K562 (cell line): Measurements from ENCODE around the gene SDE2. TPM values are rescaled to one million over a fixed set of nuclear protein-coding genes. Genes with fewer than 3 reads are reported as not detected.

Source experiments
- ATF3 ChIP-seq, 2 experiments: fragments of 450-650 bp in 1 of 2; sonication (generic) in 1 of 2; formaldehyde crosslinking in 1 of 2; IDR thresholded peaks in 1 of 2; conservative IDR thresholded peaks in 1 of 2; 2 replicates each; pipeline versions ENCODE4 v1.6.1 to v1.8.1; 2016 to 2023; ENCODE audit warnings: mild to moderate bottlenecking in 2 of 2, moderate library complexity in 2 of 2, inconsistent platforms in 1 of 2, missing genetic modification reagents in 1 of 2
- C11orf30 ChIP-seq: fragments of 450-650 bp; IDR thresholded peaks from 2 replicates; pipeline ENCODE4 v1.6.1; 2016; ENCODE audit warnings: low read depth, mild to moderate bottlenecking
- CREB1 ChIP-seq, 2 experiments: sonication (generic) in 1 of 2; formaldehyde crosslinking in 1 of 2; IDR thresholded peaks; 2 replicates each; pipeline versions ENCODE4 v1.6.1 to v1.8.0; 2012 to 2022; ENCODE audit warnings: inconsistent platforms in 1 of 2, mild to moderate bottlenecking in 1 of 2, missing genetic modification reagents in 1 of 2, moderate library complexity in 1 of 2
- DPF2 ChIP-seq: fragments of 450-650 bp; IDR thresholded peaks from 2 replicates; pipeline ENCODE4 v1.6.1; 2016
- FOXJ3 ChIP-seq: sonication (generic); formaldehyde crosslinking; IDR thresholded peaks from 2 replicates; pipeline ENCODE4 v1.4.0; 2020; ENCODE audit warnings: mild to moderate bottlenecking, missing genetic modification reagents
- GABPB1 ChIP-seq: sonication (generic); formaldehyde crosslinking; IDR thresholded peaks from 2 replicates; pipeline ENCODE4 v1.8.0; 2022; ENCODE audit warnings: mild to moderate bottlenecking, missing genetic modification reagents
- MAX ChIP-seq: sonication (generic); formaldehyde crosslinking; IDR thresholded peaks from 2 replicates; pipeline ENCODE4 v1.9.0; 2022; ENCODE audit warnings: mild to moderate bottlenecking, missing genetic modification reagents
- MYNN ChIP-seq, 2 experiments: sonication (generic); formaldehyde crosslinking in 1 of 2; IDR thresholded peaks; 2 replicates each; pipeline versions ENCODE4 v1.5.0 to v1.6.1; 2016 to 2020; ENCODE audit warnings: antibody characterized with exemption in 1 of 2, missing genetic modification reagents in 1 of 2
- POLR2B ChIP-seq: fragments of 450-650 bp; IDR thresholded peaks from 2 replicates; pipeline ENCODE4 v1.6.1; 2018; ENCODE audit warnings: low read depth; ENCODE audit not compliant: partially characterized antibody
- PYGO2 ChIP-seq: fragments of 450-650 bp; IDR thresholded peaks from 2 replicates; pipeline ENCODE4 v1.6.1; 2016; ENCODE audit warnings: mild to moderate bottlenecking, missing genetic modification characterization, moderate library complexity, missing compliant biosample characterization
- RAD21 ChIP-seq, 2 experiments: fragments of 250-450 bp in 1 of 2; fragments of 450-650 bp in 1 of 2; sonication (Bioruptor Pico) in 1 of 2; formaldehyde crosslinking in 1 of 2; IDR thresholded peaks in 1 of 2; conservative IDR thresholded peaks in 1 of 2; 2 replicates each; pipeline versions ENCODE4 v1.4.0 to v1.8.0; 2020 to 2022; ENCODE audit warnings: mild to moderate bottlenecking in 2 of 2, moderate library complexity in 1 of 2
- REST ChIP-seq, 2 experiments: fragments of 450-650 bp; formaldehyde crosslinking in 1 of 2; IDR thresholded peaks; 2 replicates each; pipeline versions ENCODE4 v1.4.0 to v1.6.1; 2014 to 2020; ENCODE audit warnings: mild to moderate bottlenecking in 2 of 2, borderline replicate concordance in 1 of 2, low read depth in 1 of 2
- SRSF3 ChIP-seq: fragments of 200-400 bp; formaldehyde crosslinking; IDR thresholded peaks from 2 replicates; pipeline ENCODE4 v1.6.1; 2016; ENCODE audit warnings: mild to moderate bottlenecking, low read length, moderate library complexity; ENCODE audit not compliant: insufficient read depth
- TFAP4 ChIP-seq: sonication (generic); formaldehyde crosslinking; IDR thresholded peaks from 2 replicates; pipeline ENCODE4 v1.8.0; 2022; ENCODE audit warnings: missing genetic modification reagents, mild to moderate bottlenecking, moderate library complexity, borderline replicate concordance
- ZFX ChIP-seq: sonication (generic); formaldehyde crosslinking; IDR thresholded peaks from 2 replicates; pipeline ENCODE4 v1.8.0; 2022; ENCODE audit warnings: mild to moderate bottlenecking, missing genetic modification reagents, moderate library complexity
- ZNF696 ChIP-seq: fragments of 250-450 bp; sonication (Bioruptor Pico); conservative IDR thresholded peaks from 2 replicates; pipeline ENCODE4 v1.4.0; 2020; ENCODE audit warnings: mild to moderate bottlenecking, moderate library complexity
- ZNF830 ChIP-seq: fragments of 250-450 bp; sonication (Bioruptor Pico); IDR thresholded peaks from 2 replicates; pipeline ENCODE4 v1.5.0; 2021; ENCODE audit warnings: mild to moderate bottlenecking
- polyA plus RNA-seq, 8 experiments: library from polyadenylated mRNA; depleted of rRNA in 4 of 8; stranded (reverse) in 5 of 8; unstranded in 3 of 8; fragments of >200 nt; fragmentation: Nextera tagmentation in 2 of 8; fragmentation: Illumina TruSeq in 1 of 8; extraction: Ambion mirVana in 2 of 8; extraction: Trizol in 1 of 8; gene quantifications; 2 replicates each; pipeline versions ENCODE4 v1.2.1 to v1.2.3, GENCODE V29; 2011 to 2014; ENCODE audit warnings: inconsistent platforms in 1 of 8, missing spikeins in 1 of 8
- total RNA-seq, 7 experiments: library from RNA; depleted of rRNA in 6 of 7; stranded (reverse); fragments of >200 nt in 6 of 7; fragmentation: Illumina TruSeq in 2 of 7; extraction: Trizol in 2 of 7; gene quantifications; 2 replicates each; pipeline versions ENCODE4 v1.2.1 to v1.2.3, GENCODE V29; 2011 to 2021; ENCODE audit warnings: low replicate concordance in 1 of 7

SDE2 gene
- total and polyA plus RNA-seq, 9 of the 15 experiments (the other 6 are each of a cell fraction or from before 2014, with no cell fraction given) = 14.3 to 62.3 (median 46.0) TPM

GRCh38 chr1:226034482-226034881 lies 35.3 kb upstream of the SDE2 start (continued):
- TF ChIP-seq TFAP4 (CRISPR knock-in tag) (peak; percentile 35; the same call in 1 of the 2 replicates), ZNF696 (CRISPR knock-in tag) (no peak), MAX (CRISPR knock-in tag) (peak; percentile 75), FOXJ3 (CRISPR knock-in tag) (no peak), CREB1 (IDR thresholded peaks at IDR 0.05) (0 out of 2 replicates have a peak, but pooled peaks have one; percentile 21), CREB1 (CRISPR knock-in tag; IDR thresholded peaks at IDR 0.05) (no peak), C11orf30 (peak; percentile 69), ZFX (CRISPR knock-in tag) (peak; percentile 91), SRSF3 (no peak), RAD21 (CRISPR knock-in tag; conservative IDR thresholded peaks at IDR 0.05 in 1 of 2, IDR thresholded peaks at IDR 0.05 in 1 of 2) (0 out of 4 replicates have a peak, but pooled peaks of 1 of the 2 experiments have one; percentile 17), GABPB1 (0 out of 2 replicates have a peak, but pooled peaks have one; percentile 41), MYNN (IDR thresholded peaks at IDR 0.05) (0 out of 2 replicates have a peak, but pooled peaks have one; percentile 37), MYNN (CRISPR knock-in tag; IDR thresholded peaks at IDR 0.05) (no peak), ZNF830 (CRISPR knock-in tag) (no peak), POLR2B (no peak), REST (IDR thresholded peaks at IDR 0.05; ENCODE audit: borderline replicate concordance) (no peak), REST (CRISPR knock-in tag; IDR thresholded peaks at IDR 0.05; ENCODE audit: low read depth) (no peak), DPF2 (peak; percentile 21; the same call in 1 of the 2 replicates), PYGO2 (no peak), ATF3 (IDR thresholded peaks at IDR 0.05) (peak; percentile 30; the same call in 1 of the 2 replicates), ATF3 (CRISPR knock-in tag; conservative IDR thresholded peaks at IDR 0.05) (no peak)
